SK-N-MC (cell line): ENCODE measurements around the gene REPS2.

Source experiments
- EZH2 ChIP-seq: fragments of 200-600 bp; sonication (generic); IDR thresholded peaks from one replicate; pipeline ENCODE4 v1.6.1; 2017; ENCODE audit warnings: antibody characterized with exemption
- POLR2AphosphoS5 ChIP-seq: IDR thresholded peaks from 2 replicates; pipeline ENCODE4 v1.6.1; 2012; ENCODE audit warnings: mild to moderate bottlenecking, low read depth, low read length, borderline replicate concordance

DNA sequence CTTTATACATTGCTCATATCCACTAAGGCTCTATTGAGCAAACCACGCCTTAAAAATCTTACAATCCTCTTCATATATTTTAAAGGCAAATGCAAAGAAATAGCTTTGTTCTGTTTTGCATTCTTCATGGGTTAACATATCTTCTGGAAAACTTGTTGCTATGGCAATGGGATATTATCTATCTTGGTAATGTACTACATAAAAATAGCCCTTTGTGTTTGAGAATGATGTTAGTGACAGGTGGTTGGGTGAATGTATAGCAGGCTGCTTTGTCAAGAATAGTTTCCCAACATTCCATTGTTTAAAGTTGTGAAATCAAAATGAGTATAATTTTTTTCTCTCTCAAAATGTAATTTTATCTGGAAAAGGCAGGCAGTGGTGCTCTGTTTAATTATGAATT lies 16.8 kb downstream of the REPS2 start:
- TF ChIP-seq POLR2AphosphoS5 = no peak
- no peak for TF ChIP-seq EZH2
